Heart left ventricle (tissue), 13 donors: ENCODE data around the gene RGS10.

Experiments
- POLR2A ChIP-seq, 2 donors: fragments of 450-650 bp; IDR thresholded peaks; one replicate each; pipeline ENCODE4 v1.6.1; 2017; ENCODE audit warnings: antibody characterized with exemption in 2 of 2, mild to moderate bottlenecking in 2 of 2, moderate library complexity in 2 of 2
- TF ChIP-seq, protein P1 (sequence below), 12 donors: fragments of 200-600 bp; sonication (generic) in 4 of 12; IDR thresholded peaks; one replicate each; pipeline versions ENCODE4 v1.5.0 to v1.8.0; 2018 to 2022; ENCODE audit warnings: antibody characterized with exemption in 12 of 12, mild to moderate bottlenecking in 5 of 12
- donor health status: ischemic (EF 13 %, LVEDD 7.1; RV severe dilation, severe dysfunction).
- donor health status: DM: no; HTN: yes; CAD: no.
- donor health status: DM: no; HTN: no; CAD: no.
- donor health status: ischemic (EF 25% LVEDD 6.9; RV normal size, moderate dysfunction).
- donor health status: ischemic (EF 25% LVEDD 5.7; RV mildly dilated, moderate dysfunction).
- donor health status: ischemic (EF 35%, LVEDD 5.7; RV mildly dilated, moderate dysfunction).
- donor health status: nonischemic (EF 11% LVEDD 7.7; RV severe dilation, severe dysfunction).
- donor health status: DM: yes; HTN: yes; CAD: no.
- donor health status: PGD.
- donor health status: ischemic (EF 29% LVEDD 5.4; RV normal size, mild dysfunction).
- donor health status: nonischemic (EF 23%, LVEDD 6.1; RV moderate dilation, normal function).

DNA sequence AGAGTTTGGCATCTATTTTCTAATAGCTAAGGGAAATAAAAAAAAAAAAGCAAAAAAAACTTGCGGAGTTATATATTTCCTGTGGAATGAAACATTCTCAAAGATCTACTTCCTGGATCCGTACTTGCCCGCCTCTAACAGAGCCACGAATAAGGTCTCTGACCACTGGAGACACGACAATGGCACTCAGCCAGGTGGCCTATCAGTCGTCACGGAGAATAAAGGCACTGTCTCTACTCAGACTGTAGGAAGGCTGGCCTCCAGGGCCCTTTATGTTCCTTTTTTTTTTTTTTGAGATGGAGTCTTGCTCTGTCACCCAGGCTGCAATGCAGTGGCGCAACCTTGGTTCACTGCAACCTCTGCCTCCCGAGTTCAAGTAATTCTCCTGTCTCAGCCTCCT is 58.7 kb downstream of the RGS10 start:
- TF ChIP-seq, protein P1, sequence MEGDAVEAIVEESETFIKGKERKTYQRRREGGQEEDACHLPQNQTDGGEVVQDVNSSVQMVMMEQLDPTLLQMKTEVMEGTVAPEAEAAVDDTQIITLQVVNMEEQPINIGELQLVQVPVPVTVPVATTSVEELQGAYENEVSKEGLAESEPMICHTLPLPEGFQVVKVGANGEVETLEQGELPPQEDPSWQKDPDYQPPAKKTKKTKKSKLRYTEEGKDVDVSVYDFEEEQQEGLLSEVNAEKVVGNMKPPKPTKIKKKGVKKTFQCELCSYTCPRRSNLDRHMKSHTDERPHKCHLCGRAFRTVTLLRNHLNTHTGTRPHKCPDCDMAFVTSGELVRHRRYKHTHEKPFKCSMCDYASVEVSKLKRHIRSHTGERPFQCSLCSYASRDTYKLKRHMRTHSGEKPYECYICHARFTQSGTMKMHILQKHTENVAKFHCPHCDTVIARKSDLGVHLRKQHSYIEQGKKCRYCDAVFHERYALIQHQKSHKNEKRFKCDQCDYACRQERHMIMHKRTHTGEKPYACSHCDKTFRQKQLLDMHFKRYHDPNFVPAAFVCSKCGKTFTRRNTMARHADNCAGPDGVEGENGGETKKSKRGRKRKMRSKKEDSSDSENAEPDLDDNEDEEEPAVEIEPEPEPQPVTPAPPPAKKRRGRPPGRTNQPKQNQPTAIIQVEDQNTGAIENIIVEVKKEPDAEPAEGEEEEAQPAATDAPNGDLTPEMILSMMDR (IDR thresholded peaks at IDR 0.05) = no peak
- TF ChIP-seq POLR2A (IDR thresholded peaks at IDR 0.05) = no peak
